Nephron progenitor cell (in vitro differentiated cells): ENCODE data around the gene TMEM97.

Experiments used
- DNase-seq: peaks from one replicate; pipeline ENCODE4 v3.0.0; 2021
- H3K27ac Mint-ChIP-seq: 2 replicates; pipeline ENCODE4 v1.8.0; 2021; ENCODE audit warnings: mild to moderate bottlenecking, moderate library complexity, mixed read lengths
- H3K27me3 Mint-ChIP-seq: 2 replicates; pipeline ENCODE4 v1.8.0; 2021; ENCODE audit warnings: mild to moderate bottlenecking, low read depth, mixed read lengths; ENCODE audit not compliant: poor library complexity
- H3K36me3 Mint-ChIP-seq: 2 replicates; pipeline ENCODE4 v1.8.0; 2021; ENCODE audit warnings: low read depth, mixed read lengths
- H3K4me1 Mint-ChIP-seq: 2 replicates; pipeline ENCODE4 v1.8.0; 2021; ENCODE audit warnings: mixed read lengths
- H3K4me3 Mint-ChIP-seq: 2 replicates; pipeline ENCODE4 v1.8.0; 2021; ENCODE audit warnings: mild to moderate bottlenecking, moderate library complexity, mixed read lengths
- H3K9me3 Mint-ChIP-seq: 2 replicates; pipeline ENCODE4 v1.8.0; 2021; ENCODE audit warnings: mild to moderate bottlenecking, moderate library complexity, mixed read lengths
- CTCF ChIP-seq: fragments of 200-600 bp; sonication (generic); IDR thresholded peaks from 2 replicates; pipeline ENCODE4 v1.5.0; 2021; ENCODE audit warnings: antibody characterized with exemption

TMEM97 gene

GRCh38 chr17:28327031-28327607 lies 8.1 kb downstream of the TMEM97 start:
- no peak for TF ChIP-seq CTCF
- no peak for DNase-seq
- H3K27ac Mint-ChIP-seq, result no peak overlapping the region

GRCh38 chr17:28327709-28328108 lies 8.7 kb downstream of the TMEM97 start:
- Mint-ChIP-seq H3K4me3 (no peak overlapping the region), H3K36me3 (peaks cover 32% of the 10 kb centered on the region), H3K27ac (peak overlapping the region; percentile 63), H3K27me3 (peaks cover 3% of the 10 kb centered on the region), H3K9me3 (no peaks in the 10 kb centered on the region), H3K4me1 (peaks cover 30% of the 10 kb centered on the region)
- DNase-seq, result no peak
- TF ChIP-seq CTCF, result no peak

More at GRCh38 chr17:28327031-28327607, 8.1 kb downstream of the TMEM97 start:
- Mint-ChIP-seq H3K4me1 (peaks cover 36% of the 10 kb centered on the region), H3K36me3 (peaks cover 37% of the 10 kb centered on the region), H3K9me3 (no peaks in the 10 kb centered on the region), H3K27me3 (no peaks in the 10 kb centered on the region), H3K4me3 (no peak overlapping the region)

- H3K4me1 Mint-ChIP-seq, result peaks cover 24% of the 10 kb centered on the region
- TF ChIP-seq CTCF, result no peak
- H3K27ac Mint-ChIP-seq, result peak overlapping the region; percentile 41
- no peak for DNase-seq
- H3K9me3 Mint-ChIP-seq, result no peaks in the 10 kb centered on the region
- H3K4me3 Mint-ChIP-seq, result no peak overlapping the region
- H3K36me3 Mint-ChIP-seq, result peaks cover 26% of the 10 kb centered on the region
- peaks cover 3% of the 10 kb centered on the region for H3K27me3 Mint-ChIP-seq
Observed at GRCh38 chr17:28328325-28328724, 9.3 kb downstream of the TMEM97 start.

DNA sequence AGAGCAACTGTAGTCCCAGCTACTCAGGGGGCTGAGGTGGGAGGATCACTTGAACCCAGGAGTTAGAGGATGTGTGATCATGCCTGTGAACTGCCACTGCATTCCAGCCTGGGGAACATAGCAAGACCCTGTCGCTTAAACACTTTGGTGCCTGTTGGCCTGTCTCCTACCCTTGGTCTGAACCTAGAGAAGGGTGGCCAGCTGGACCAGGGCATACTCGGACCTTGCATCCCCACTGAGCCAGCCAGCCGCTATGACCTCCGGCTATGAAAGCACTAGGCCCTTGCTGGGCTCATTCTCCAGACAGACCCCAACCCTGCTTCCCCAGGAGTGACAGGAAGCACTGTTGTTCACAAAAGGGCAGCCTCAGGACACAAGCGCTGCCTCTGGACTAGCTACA lies 11.7 kb downstream of the TMEM97 start:
- Mint-ChIP-seq H3K36me3 (peaks cover 26% of the 10 kb centered on the region), H3K27me3 (peaks cover 3% of the 10 kb centered on the region), H3K9me3 (no peaks in the 10 kb centered on the region), H3K4me3 (no peak overlapping the region), H3K4me1 (peaks cover 22% of the 10 kb centered on the region), H3K27ac (no peak overlapping the region)
- no peak for DNase-seq
- no peak for TF ChIP-seq CTCF

- no peak overlapping the region for H3K4me3 Mint-ChIP-seq
Observed at GRCh38 chr17:28331891-28332420, 13.0 kb downstream of the TMEM97 start.

More at GRCh38 chr17:28331891-28332420, 13.0 kb downstream of the TMEM97 start:
- no peak overlapping the region for H3K27ac Mint-ChIP-seq
- peaks cover 3% of the 10 kb centered on the region for H3K27me3 Mint-ChIP-seq
- peaks cover 25% of the 10 kb centered on the region for H3K4me1 Mint-ChIP-seq
- no peak for DNase-seq
- TF ChIP-seq CTCF, result no peak
- H3K9me3 Mint-ChIP-seq, result no peaks in the 10 kb centered on the region
- H3K36me3 Mint-ChIP-seq, result peaks cover 16% of the 10 kb centered on the region
